ENCODE results near the gene TRAIP.

DNA sequence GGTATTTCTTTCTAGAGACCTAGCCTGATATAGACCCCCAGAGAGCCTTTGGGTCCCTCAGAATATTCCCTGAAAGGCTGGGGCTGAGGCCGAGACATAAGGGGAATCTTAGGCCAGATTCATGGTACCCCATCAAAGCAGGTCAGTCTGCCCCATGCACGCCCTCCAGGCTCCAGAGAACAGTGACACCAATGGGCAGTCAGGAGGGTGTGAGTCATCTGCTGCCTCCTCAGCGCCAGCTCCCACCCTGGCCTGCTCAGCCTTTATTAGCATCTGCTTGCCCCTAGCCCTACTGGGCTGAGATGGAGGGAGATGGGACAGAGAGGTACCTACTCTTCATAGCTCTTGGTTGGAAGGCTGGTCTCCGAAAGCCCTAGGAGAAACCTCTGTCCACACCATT, 27.6 kb upstream of the TRAIP start:
- TF ChIP-seq, protein P1, sequence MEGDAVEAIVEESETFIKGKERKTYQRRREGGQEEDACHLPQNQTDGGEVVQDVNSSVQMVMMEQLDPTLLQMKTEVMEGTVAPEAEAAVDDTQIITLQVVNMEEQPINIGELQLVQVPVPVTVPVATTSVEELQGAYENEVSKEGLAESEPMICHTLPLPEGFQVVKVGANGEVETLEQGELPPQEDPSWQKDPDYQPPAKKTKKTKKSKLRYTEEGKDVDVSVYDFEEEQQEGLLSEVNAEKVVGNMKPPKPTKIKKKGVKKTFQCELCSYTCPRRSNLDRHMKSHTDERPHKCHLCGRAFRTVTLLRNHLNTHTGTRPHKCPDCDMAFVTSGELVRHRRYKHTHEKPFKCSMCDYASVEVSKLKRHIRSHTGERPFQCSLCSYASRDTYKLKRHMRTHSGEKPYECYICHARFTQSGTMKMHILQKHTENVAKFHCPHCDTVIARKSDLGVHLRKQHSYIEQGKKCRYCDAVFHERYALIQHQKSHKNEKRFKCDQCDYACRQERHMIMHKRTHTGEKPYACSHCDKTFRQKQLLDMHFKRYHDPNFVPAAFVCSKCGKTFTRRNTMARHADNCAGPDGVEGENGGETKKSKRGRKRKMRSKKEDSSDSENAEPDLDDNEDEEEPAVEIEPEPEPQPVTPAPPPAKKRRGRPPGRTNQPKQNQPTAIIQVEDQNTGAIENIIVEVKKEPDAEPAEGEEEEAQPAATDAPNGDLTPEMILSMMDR (conservative IDR thresholded peaks at IDR 0.05; ENCODE audit: low read length), result no peak
- TF ChIP-seq EZH2phosphoT487 (IDR thresholded peaks at IDR 0.05; ENCODE audit: borderline replicate concordance), result no peak
